ENCODE data around the gene NAE1. TPM values are rescaled to one million over a fixed set of nuclear protein-coding genes. Genes with fewer than 3 reads are reported as not detected.

Gene NAE1
- total RNA-seq, 1 donor from 2014 or later = 77.3 TPM

- Histone ChIP-seq H3K36me3 (ENCODE audit: control insufficient read depth, insufficient read depth, low read length) (no peaks in the 10 kb centered on the region), H3K4me3 (ENCODE audit: low read depth, low read length) (no peak overlapping the region), H3K27me3 (ENCODE audit: control insufficient read depth, insufficient read depth, low read length) (no peaks in the 10 kb centered on the region)
- no peak for DNase-seq (ENCODE audit: low read depth)
- TF ChIP-seq CTCF (IDR thresholded peaks at IDR 0.05; ENCODE audit: insufficient read depth, low read length, poor library complexity, severe bottlenecking) = no peak
Measured at GRCh38 chr16:66790130-66790733, 40.5 kb downstream of the NAE1 start.

- H3K4me3 ChIP-seq (ENCODE audit: low read depth, low read length) = no peak overlapping the region
- no peak for DNase-seq (ENCODE audit: low read depth)
- H3K27me3 ChIP-seq (ENCODE audit: control insufficient read depth, insufficient read depth, low read length) = no peaks in the 10 kb centered on the region
- TF ChIP-seq CTCF (IDR thresholded peaks at IDR 0.05; ENCODE audit: insufficient read depth, low read length, poor library complexity, severe bottlenecking) = no peak
- no peaks in the 10 kb centered on the region for H3K36me3 ChIP-seq (ENCODE audit: control insufficient read depth, insufficient read depth, low read length)
Measured at GRCh38 chr16:66787427-66787826, 43.3 kb downstream of the NAE1 start.

GRCh38 chr16:66786551-66786950 is 44.2 kb downstream of the NAE1 start:
- no peaks in the 10 kb centered on the region for H3K27me3 ChIP-seq (ENCODE audit: control insufficient read depth, insufficient read depth, low read length)
- TF ChIP-seq CTCF (IDR thresholded peaks at IDR 0.05; ENCODE audit: insufficient read depth, low read length, poor library complexity, severe bottlenecking) = no peak
- DNase-seq (ENCODE audit: low read depth) = no peak
- H3K36me3 ChIP-seq (ENCODE audit: control insufficient read depth, insufficient read depth, low read length) = no peaks in the 10 kb centered on the region
- no peak overlapping the region for H3K4me3 ChIP-seq (ENCODE audit: low read depth, low read length)

- no peak for TF ChIP-seq CTCF (IDR thresholded peaks at IDR 0.05; ENCODE audit: insufficient read depth, low read length, poor library complexity, severe bottlenecking)
- Histone ChIP-seq H3K27me3 (ENCODE audit: control insufficient read depth, insufficient read depth, low read length) (no peaks in the 10 kb centered on the region), H3K4me3 (ENCODE audit: low read depth, low read length) (no peak overlapping the region), H3K36me3 (ENCODE audit: control insufficient read depth, insufficient read depth, low read length) (no peaks in the 10 kb centered on the region)
- DNase-seq (ENCODE audit: low read depth) = no peak
Measured at GRCh38 chr16:66776457-66776856, 54.3 kb downstream of the NAE1 start.

GRCh38 chr16:66774981-66775380 is 55.8 kb downstream of the NAE1 start:
- Histone ChIP-seq H3K4me3 (ENCODE audit: low read depth, low read length) (no peak overlapping the region), H3K27me3 (ENCODE audit: control insufficient read depth, insufficient read depth, low read length) (no peaks in the 10 kb centered on the region), H3K36me3 (ENCODE audit: control insufficient read depth, insufficient read depth, low read length) (no peaks in the 10 kb centered on the region)
- TF ChIP-seq CTCF (IDR thresholded peaks at IDR 0.05; ENCODE audit: insufficient read depth, low read length, poor library complexity, severe bottlenecking) = no peak
- DNase-seq (ENCODE audit: low read depth) = no peak

GRCh38 chr16:66758086-66758485 is 72.7 kb downstream of the NAE1 start:
- no peak for DNase-seq (ENCODE audit: low read depth)
- TF ChIP-seq CTCF (IDR thresholded peaks at IDR 0.05; ENCODE audit: insufficient read depth, low read length, poor library complexity, severe bottlenecking) = no peak
- Histone ChIP-seq H3K4me3 (ENCODE audit: low read depth, low read length) (no peak overlapping the region), H3K27me3 (ENCODE audit: control insufficient read depth, insufficient read depth, low read length) (no peaks in the 10 kb centered on the region), H3K36me3 (ENCODE audit: control insufficient read depth, insufficient read depth, low read length) (no peaks in the 10 kb centered on the region)
